GM12878 (cell line): ENCODE measurements around the gene UHRF1. TPM values are rescaled to one million over a fixed set of nuclear protein-coding genes. Genes with fewer than 3 reads are reported as not detected.

ENCODE experiments used
- ATAC-seq: fragments of 200-7000 bp; cut with Tn5 transposase; 3 replicates; pipeline ENCODE4 v1.9.1; 2020; ENCODE audit warnings: mild to moderate bottlenecking, moderate library complexity
- BruUV-seq: library from RNA; stranded (reverse); fragments of 400-500 nt; replicated peaks from 2 replicates; lab custom pipeline; 2021; lab: Mats Ljungman, UMichigan
- CTCF ChIA-PET: fragments of 300-600 bp; sonication (Branson Sonifier 250); formaldehyde crosslinking; extraction: SDS; loops from one replicate; lab custom pipeline; 2021; ENCODE audit warnings: inconsistent platforms; lab: Yijun Ruan, JAX
- POLR2A ChIA-PET: fragments of 350-600 bp; formaldehyde crosslinking; extraction: SDS; loops from one replicate; lab custom pipeline; 2021; ENCODE audit warnings: inconsistent platforms; lab: Charles Lee
- RAD21 ChIA-PET: fragments of 300-600 bp; sonication (Branson Sonifier 250); formaldehyde crosslinking; loops from one replicate; lab custom pipeline; 2023; ENCODE audit warnings: antibody characterized with exemption; ENCODE audit not compliant: unreplicated experiment; lab: Charles Lee
- SMC1A ChIA-PET: fragments of 300-600 bp; sonication (Branson Sonifier 250); formaldehyde crosslinking; loops from one replicate; lab custom pipeline; 2023; ENCODE audit not compliant: unreplicated experiment, uncharacterized antibody; lab: Charles Lee
- DNase-seq: peaks from one replicate; pipeline ENCODE4 v3.0.0-alpha.2; 2011; ENCODE audit warnings: low read depth, low spot score
- FAIRE-seq: peaks from 3 replicates; lab custom pipeline; 2011; peaks lifted over from hg19 to GRCh38; lab: Jason Lieb, UNC
- H2AFZ ChIP-seq: 2 replicates; pipeline ENCODE4 v1.6.0; 2011; ENCODE audit warnings: low read depth, low read length, control low read depth; ENCODE audit not compliant: control insufficient read depth
- H3K27ac ChIP-seq: 2 replicates; pipeline ENCODE4 v1.5.1; 2011; ENCODE audit warnings: control low read depth; ENCODE audit not compliant: control insufficient read depth, insufficient read depth
- H3K27me3 ChIP-seq, 2 experiments: replicated peaks in 1 of 2; 2 replicates each; pipeline versions ENCODE4 v1.6.0 to v1.6.1; 2011; ENCODE audit warnings: low read length in 1 of 2; ENCODE audit not compliant: control insufficient read depth in 2 of 2, insufficient read depth in 2 of 2
- H3K36me3 ChIP-seq, 2 experiments: 2 replicates each; pipeline ENCODE4 v1.5.1; 2011; ENCODE audit warnings: low read length in 1 of 2; ENCODE audit not compliant: control insufficient read depth in 2 of 2, insufficient read depth in 2 of 2
- H3K4me1 ChIP-seq: 2 replicates; pipeline ENCODE4 v1.6.1; 2011; ENCODE audit warnings: mild to moderate bottlenecking, low read length, moderate library complexity, mixed read lengths; ENCODE audit not compliant: control insufficient read depth, insufficient read depth
- H3K4me2 ChIP-seq: 2 replicates; pipeline ENCODE4 v1.6.0; 2011; ENCODE audit warnings: control low read depth; ENCODE audit not compliant: control insufficient read depth, insufficient read depth
- H3K4me3 ChIP-seq: fragments of 200-600 bp; sonication (generic); 2 replicates; pipeline ENCODE4 v1.5.1; 2016
- H3K79me2 ChIP-seq: 2 replicates; pipeline ENCODE4 v1.6.0; 2011; ENCODE audit warnings: low read length; ENCODE audit not compliant: control insufficient read depth, insufficient read depth
- H3K9ac ChIP-seq: 2 replicates; pipeline ENCODE4 v1.8.0; 2011; ENCODE audit warnings: low read length, control low read depth, mixed read lengths; ENCODE audit not compliant: control insufficient read depth, insufficient read depth
- H3K9me3 ChIP-seq: replicated peaks from 3 replicates; pipeline ENCODE4 v1.5.1; 2011; ENCODE audit warnings: mild to moderate bottlenecking, low read length; ENCODE audit not compliant: control insufficient read depth, insufficient read depth
- H4K20me1 ChIP-seq: 2 replicates; pipeline ENCODE4 v1.6.0; 2011; ENCODE audit not compliant: control insufficient read depth, insufficient read depth
- CREB1 ChIP-seq: IDR thresholded peaks from 2 replicates; pipeline ENCODE4 v1.6.1; 2012; ENCODE audit warnings: low read depth, mild to moderate bottlenecking, inconsistent platforms
- CREM ChIP-seq: IDR thresholded peaks from 2 replicates; pipeline ENCODE4 v1.6.1; 2014; ENCODE audit warnings: antibody characterized with exemption, low read depth
- EGR1 ChIP-seq, 2 experiments: IDR thresholded peaks; 1 replicate in 1 of 2; 2 replicates in 1 of 2; pipeline ENCODE4 v1.6.1; 2011 to 2012; ENCODE audit warnings: low read depth in 2 of 2, low read length in 2 of 2, borderline replicate concordance in 1 of 2, mild to moderate bottlenecking in 1 of 2, moderate library complexity in 1 of 2
- HDAC2 ChIP-seq: fragments of 200-600 bp; sonication (generic); IDR thresholded peaks from 2 replicates; pipeline ENCODE4 v1.6.1; 2017
- IKZF1 ChIP-seq: fragments of 450-650 bp; conservative IDR thresholded peaks from 2 replicates; pipeline ENCODE4 v1.6.1; 2017; ENCODE audit warnings: antibody characterized with exemption, mild to moderate bottlenecking
- MYC ChIP-seq: IDR thresholded peaks from 2 replicates; pipeline ENCODE4 v1.6.1; 2011; ENCODE audit warnings: mild to moderate bottlenecking, low read length, moderate library complexity, inconsistent platforms; ENCODE audit not compliant: insufficient read depth, insufficient replicate concordance, insufficient read length, severe bottlenecking
- NFIC ChIP-seq: IDR thresholded peaks from 2 replicates; pipeline ENCODE4 v1.6.1; 2012; ENCODE audit warnings: low read depth, mild to moderate bottlenecking, inconsistent platforms, low read length, moderate library complexity
- NFXL1 ChIP-seq: fragments of 450-650 bp; IDR thresholded peaks from 2 replicates; pipeline ENCODE4 v1.6.1; 2017; ENCODE audit warnings: antibody characterized with exemption, mild to moderate bottlenecking, borderline replicate concordance
- NR2C2 ChIP-seq: IDR thresholded peaks from 2 replicates; pipeline ENCODE4 v1.6.1; 2011; ENCODE audit warnings: borderline replicate concordance, low read depth; ENCODE audit not compliant: control insufficient read depth, insufficient read length
- RAD21 ChIP-seq: IDR thresholded peaks from 2 replicates; pipeline ENCODE4 v1.6.1; 2011; ENCODE audit warnings: mild to moderate bottlenecking, low read depth, low read length, moderate library complexity; ENCODE audit not compliant: insufficient read depth
- RFX5 ChIP-seq: IDR thresholded peaks from 2 replicates; pipeline ENCODE4 v1.6.1; 2011; ENCODE audit warnings: low read depth, low read length, improper control_type of control experiment
- SMARCA5 ChIP-seq: fragments of 450-650 bp; IDR thresholded peaks from 2 replicates; pipeline ENCODE4 v1.6.1; 2017; ENCODE audit warnings: mild to moderate bottlenecking
- SMC3 ChIP-seq: IDR thresholded peaks from 2 replicates; pipeline ENCODE4 v1.6.1; 2011; ENCODE audit warnings: low read length, improper control_type of control experiment, borderline replicate concordance
- SREBF1 ChIP-seq: IDR thresholded peaks from 2 replicates; pipeline ENCODE4 v1.6.1; 2012; ENCODE audit warnings: mild to moderate bottlenecking, low read length
- TAF1 ChIP-seq: IDR thresholded peaks from 2 replicates; pipeline ENCODE4 v1.6.1; 2011; ENCODE audit warnings: mild to moderate bottlenecking, low read depth, low read length, borderline replicate concordance
- TBL1XR1 ChIP-seq: IDR thresholded peaks from 2 replicates; pipeline ENCODE4 v1.6.1; 2012; ENCODE audit warnings: low read depth, low read length, improper control_type of control experiment
- WRNIP1 ChIP-seq: IDR thresholded peaks from 2 replicates; pipeline ENCODE4 v1.6.1; 2011; ENCODE audit warnings: low read depth, low read length, improper control_type of control experiment, borderline replicate concordance
- WGBS: methylation state at CpG from one replicate; pipeline ENCODE4 v1.1.6; 2016; ENCODE audit warnings: low lambda C conversion rate; ENCODE audit not compliant: insufficient replicate concordance, insufficient coverage; ENCODE audit errors: missing lambda C conversion rate; 5-methylcytosine and 5-hydroxymethylcytosine counted together
- in situ Hi-C: fragments of 300-500 bp; cut with MboI; formaldehyde crosslinking; loops from 9 replicates; pipeline ENCODE4 v1.14.3; 2018; ENCODE audit warnings: mixed read lengths
- intact Hi-C: fragments of 100-400 bp; cut with micrococcal nuclease; formaldehyde crosslinking; loops from one replicate; pipeline ENCODE4 v1.14.2; 2022; ENCODE audit not compliant: unreplicated experiment
- polyA plus RNA-seq, 11 experiments: library from polyadenylated mRNA; depleted of rRNA in 4 of 11; unstranded in 6 of 11; stranded (reverse) in 5 of 11; fragments of >200 nt; fragmentation: Nextera tagmentation in 4 of 11; fragmentation: Illumina TruSeq in 1 of 11; extraction: Ambion mirVana in 4 of 11; extraction: Trizol in 1 of 11; gene quantifications; 1 replicate in 1 of 11; 2 replicates in 10 of 11; pipeline versions ENCODE4 v1.2.1 to v1.2.3, GENCODE V29; 2011 to 2016; ENCODE audit warnings: inconsistent platforms in 2 of 11, missing spikeins in 2 of 11, low read depth in 1 of 11
- total RNA-seq, 4 experiments: library from RNA; depleted of rRNA in 3 of 4; stranded (reverse); fragments of >200 nt in 3 of 4; fragmentation: Illumina TruSeq in 1 of 4; extraction: Trizol in 1 of 4; gene quantifications; 2 replicates each; pipeline versions ENCODE4 v1.2.1 to v1.2.3, GENCODE V29; 2013 to 2021
- TF ChIP-seq, protein P1 (sequence below), 3 experiments: IDR thresholded peaks in 2 of 3; conservative IDR thresholded peaks in 1 of 3; 2 replicates each; pipeline ENCODE4 v1.5.1; 2011; ENCODE audit warnings: low read depth in 3 of 3, low read length in 3 of 3, mild to moderate bottlenecking in 3 of 3, control low read depth in 2 of 3, moderate library complexity in 2 of 3, inconsistent platforms in 1 of 3, mixed read lengths in 1 of 3; ENCODE audit not compliant: control insufficient read depth in 2 of 3, insufficient read depth in 1 of 3; ENCODE audit errors: extremely low read depth in 1 of 3
- TF ChIP-seq, protein P2 (sequence below): IDR thresholded peaks from 2 replicates; pipeline ENCODE4 v1.6.1; 2011; ENCODE audit warnings: low read depth, mild to moderate bottlenecking, low read length, moderate library complexity, borderline replicate concordance; ENCODE audit errors: extremely low read depth

The UHRF1 gene
- total and polyA plus RNA-seq, 10 of the 15 experiments (the other 5 are each of a cell fraction or from before 2014, with no cell fraction given), result 13.0 to 109 (median 37.7) TPM

DNA sequence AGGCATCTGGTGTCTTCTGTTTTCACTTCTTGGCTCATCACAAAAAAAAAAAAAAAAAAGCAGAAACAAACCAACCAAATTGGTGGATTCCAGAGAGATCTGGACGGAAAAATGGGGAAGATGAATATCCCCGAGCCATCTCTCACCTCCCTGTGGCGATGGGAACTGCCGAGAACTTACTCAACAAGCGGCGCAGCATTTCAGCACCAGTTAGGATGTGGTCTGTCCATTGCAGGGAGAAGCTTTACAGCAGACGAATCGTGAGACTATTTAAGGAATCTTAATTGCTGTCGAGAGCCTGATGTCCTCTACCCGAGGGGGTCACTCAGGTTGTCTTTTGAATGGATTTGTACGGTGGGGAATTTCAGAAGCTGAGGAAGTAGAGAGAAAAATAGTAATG lies 42.4 kb downstream of the UHRF1 start:
- 96% methylated on average over 11 of the region's 11 CpGs for WGBS
- SMC1A ChIA-PET, result no interaction called here
- Histone ChIP-seq H3K36me3 (peaks cover 14 to 30% of the 10 kb centered on the region in 2 experiments; a peak in 3 of 4 replicates), H3K4me1 (no peaks in the 10 kb centered on the region), H3K4me3 (no peak overlapping the region), H3K4me2 (no peak overlapping the region), H3K27ac (no peak overlapping the region), H3K9ac (no peak overlapping the region), H4K20me1 (no peaks in the 10 kb centered on the region), H2AFZ (no peak overlapping the region), H3K27me3 (no peaks in the 10 kb centered on the region), H3K9me3 (no peaks in the 10 kb centered on the region), H3K79me2 (no peaks in the 10 kb centered on the region)
- ATAC-seq (no peak), FAIRE-seq (no peak), DNase-seq (no peak)
- in situ Hi-C loops, result no loop called here
- RAD21 ChIA-PET, result no interaction called here
- no TSS peak for BruUV-seq
- intact Hi-C loops, result no loop called here
- CTCF ChIA-PET, result no interaction called here
- POLR2A ChIA-PET, result interaction anchor here (0.7 kb wide), 2 partner anchors 49 to 283 kb away, joined by 6 to 9 read pairs; no protein-coding TSS in a partner anchor
- TF ChIP-seq NFIC, result no peak
- TF ChIP-seq, protein P1, sequence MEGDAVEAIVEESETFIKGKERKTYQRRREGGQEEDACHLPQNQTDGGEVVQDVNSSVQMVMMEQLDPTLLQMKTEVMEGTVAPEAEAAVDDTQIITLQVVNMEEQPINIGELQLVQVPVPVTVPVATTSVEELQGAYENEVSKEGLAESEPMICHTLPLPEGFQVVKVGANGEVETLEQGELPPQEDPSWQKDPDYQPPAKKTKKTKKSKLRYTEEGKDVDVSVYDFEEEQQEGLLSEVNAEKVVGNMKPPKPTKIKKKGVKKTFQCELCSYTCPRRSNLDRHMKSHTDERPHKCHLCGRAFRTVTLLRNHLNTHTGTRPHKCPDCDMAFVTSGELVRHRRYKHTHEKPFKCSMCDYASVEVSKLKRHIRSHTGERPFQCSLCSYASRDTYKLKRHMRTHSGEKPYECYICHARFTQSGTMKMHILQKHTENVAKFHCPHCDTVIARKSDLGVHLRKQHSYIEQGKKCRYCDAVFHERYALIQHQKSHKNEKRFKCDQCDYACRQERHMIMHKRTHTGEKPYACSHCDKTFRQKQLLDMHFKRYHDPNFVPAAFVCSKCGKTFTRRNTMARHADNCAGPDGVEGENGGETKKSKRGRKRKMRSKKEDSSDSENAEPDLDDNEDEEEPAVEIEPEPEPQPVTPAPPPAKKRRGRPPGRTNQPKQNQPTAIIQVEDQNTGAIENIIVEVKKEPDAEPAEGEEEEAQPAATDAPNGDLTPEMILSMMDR (IDR thresholded peaks at IDR 0.05 in 2 of 3, conservative IDR thresholded peaks at IDR 0.05 in 1 of 3; ENCODE audit: control insufficient read depth in 2 of 3, extremely low read depth in 1 of 3, insufficient read depth in 1 of 3, low read depth in 3 of 3, low read length in 3 of 3), result no peak
- TF ChIP-seq CREB1, result no peak
- no peak for TF ChIP-seq EGR1 (IDR thresholded peaks at IDR 0.05; ENCODE audit: borderline replicate concordance in 1 of 2, low read depth in 2 of 2, low read length in 2 of 2)
- no peak for TF ChIP-seq NFXL1
- TF ChIP-seq SREBF1, result no peak
- TF ChIP-seq TAF1, result no peak
- TF ChIP-seq RFX5, result no peak
- TF ChIP-seq CREM, result no peak
- no peak for TF ChIP-seq TBL1XR1
- no peak for TF ChIP-seq IKZF1
- no peak for TF ChIP-seq SMC3
- TF ChIP-seq WRNIP1, result no peak
- TF ChIP-seq, protein P2, sequence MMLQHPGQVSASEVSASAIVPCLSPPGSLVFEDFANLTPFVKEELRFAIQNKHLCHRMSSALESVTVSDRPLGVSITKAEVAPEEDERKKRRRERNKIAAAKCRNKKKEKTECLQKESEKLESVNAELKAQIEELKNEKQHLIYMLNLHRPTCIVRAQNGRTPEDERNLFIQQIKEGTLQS, result no peak
- no peak for TF ChIP-seq SMARCA5
- TF ChIP-seq RAD21, result no peak
- TF ChIP-seq MYC, result no peak
- no peak for TF ChIP-seq NR2C2
- no peak for TF ChIP-seq HDAC2
